Nephron (organoid): Measurements from ENCODE around the gene BACH2.
"Not testable (repeated sequence)": the region's sequence is repeated elsewhere in the genome, so short reads cannot be mapped to it uniquely, and the experiment has no call there.

Experiments used
- H3K27ac Mint-ChIP-seq, 3 experiments: 2 replicates each; pipeline ENCODE4 v1.8.0; 2020; ENCODE audit warnings: mixed read lengths in 3 of 3, mild to moderate bottlenecking in 2 of 3, moderate library complexity in 1 of 3
- H3K27me3 Mint-ChIP-seq: 2 replicates; pipeline ENCODE4 v1.8.0; 2021; ENCODE audit warnings: low read depth, mild to moderate bottlenecking, moderate library complexity, mixed read lengths
- H3K36me3 Mint-ChIP-seq: 2 replicates; pipeline ENCODE4 v1.8.0; 2020; ENCODE audit warnings: low read depth, mixed read lengths
- H3K4me1 Mint-ChIP-seq: 2 replicates; pipeline ENCODE4 v1.8.0; 2020; ENCODE audit warnings: mixed read lengths
- H3K4me3 Mint-ChIP-seq, 3 experiments: 2 replicates each; pipeline ENCODE4 v1.8.0; 2020; ENCODE audit warnings: mild to moderate bottlenecking in 3 of 3, mixed read lengths in 3 of 3, moderate library complexity in 2 of 3
- H3K9me3 Mint-ChIP-seq: 2 replicates; pipeline ENCODE4 v1.8.0; 2020; ENCODE audit warnings: mixed read lengths
- TF ChIP-seq, protein P1 (sequence below), 3 experiments: fragments of 200-600 bp; sonication (generic); IDR thresholded peaks; one replicate each; pipeline ENCODE4 v1.5.0; 2021; ENCODE audit warnings: antibody characterized with exemption in 3 of 3; ENCODE audit not compliant: unreplicated experiment in 3 of 3

Gene BACH2

DNA sequence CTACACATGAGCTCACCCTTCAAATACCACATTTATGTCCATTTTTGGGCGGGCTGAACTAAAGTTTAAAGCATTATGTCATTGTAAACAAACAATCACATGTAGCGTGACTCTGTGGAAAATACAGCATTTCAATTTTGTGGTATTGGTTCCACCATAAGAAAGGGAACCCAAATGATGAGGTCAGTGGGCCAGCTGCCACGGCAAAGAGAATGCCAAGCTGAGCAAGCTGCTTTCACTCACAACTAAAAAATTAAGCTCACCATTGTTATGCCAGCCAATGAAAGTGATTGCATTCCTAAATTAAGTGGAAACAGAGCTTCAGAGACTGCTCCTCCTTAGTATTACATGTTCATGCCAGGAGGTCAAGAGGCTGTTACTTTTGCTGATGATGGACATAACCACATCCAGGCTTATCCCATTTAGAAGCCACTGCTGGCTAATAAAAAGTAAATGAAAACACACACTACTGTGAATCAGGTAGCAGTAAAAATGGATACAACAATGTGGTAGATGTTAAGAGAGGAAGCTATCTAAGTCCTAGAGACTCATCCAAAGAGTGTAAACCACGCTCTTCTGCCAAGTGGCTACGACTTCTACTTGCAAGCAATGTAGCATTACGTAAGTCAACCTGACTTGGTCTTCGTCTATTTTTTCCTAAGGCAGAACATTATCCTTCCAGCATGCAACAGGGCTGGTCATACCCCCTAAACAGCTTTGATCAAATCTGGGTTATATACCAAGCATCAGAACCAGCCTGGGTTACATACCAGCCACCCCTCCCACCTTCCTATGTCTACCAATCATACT, 164.8 kb downstream of the BACH2 start:
- peaks cover 12% of the 10 kb centered on the region for H3K4me1 Mint-ChIP-seq
- H3K27ac Mint-ChIP-seq = no peak overlapping the region
- no peak overlapping the region for H3K4me3 Mint-ChIP-seq
- TF ChIP-seq, protein P1, sequence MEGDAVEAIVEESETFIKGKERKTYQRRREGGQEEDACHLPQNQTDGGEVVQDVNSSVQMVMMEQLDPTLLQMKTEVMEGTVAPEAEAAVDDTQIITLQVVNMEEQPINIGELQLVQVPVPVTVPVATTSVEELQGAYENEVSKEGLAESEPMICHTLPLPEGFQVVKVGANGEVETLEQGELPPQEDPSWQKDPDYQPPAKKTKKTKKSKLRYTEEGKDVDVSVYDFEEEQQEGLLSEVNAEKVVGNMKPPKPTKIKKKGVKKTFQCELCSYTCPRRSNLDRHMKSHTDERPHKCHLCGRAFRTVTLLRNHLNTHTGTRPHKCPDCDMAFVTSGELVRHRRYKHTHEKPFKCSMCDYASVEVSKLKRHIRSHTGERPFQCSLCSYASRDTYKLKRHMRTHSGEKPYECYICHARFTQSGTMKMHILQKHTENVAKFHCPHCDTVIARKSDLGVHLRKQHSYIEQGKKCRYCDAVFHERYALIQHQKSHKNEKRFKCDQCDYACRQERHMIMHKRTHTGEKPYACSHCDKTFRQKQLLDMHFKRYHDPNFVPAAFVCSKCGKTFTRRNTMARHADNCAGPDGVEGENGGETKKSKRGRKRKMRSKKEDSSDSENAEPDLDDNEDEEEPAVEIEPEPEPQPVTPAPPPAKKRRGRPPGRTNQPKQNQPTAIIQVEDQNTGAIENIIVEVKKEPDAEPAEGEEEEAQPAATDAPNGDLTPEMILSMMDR (IDR thresholded peaks at IDR 0.05; ENCODE audit: unreplicated experiment in 3 of 3) = no peak
- no peaks in the 10 kb centered on the region for H3K36me3 Mint-ChIP-seq
- H3K27me3 Mint-ChIP-seq = no peaks in the 10 kb centered on the region
- H3K9me3 Mint-ChIP-seq = no peaks in the 10 kb centered on the region

GRCh38 chr6:90131125-90131524, 165.5 kb downstream of the BACH2 start:
- Mint-ChIP-seq H3K9me3 (no peaks in the 10 kb centered on the region), H3K4me3 (no peak overlapping the region), H3K4me1 (peaks cover 10% of the 10 kb centered on the region), H3K27me3 (no peaks in the 10 kb centered on the region), H3K27ac (no peak overlapping the region), H3K36me3 (no peaks in the 10 kb centered on the region)
- TF ChIP-seq, protein P1 (IDR thresholded peaks at IDR 0.05; ENCODE audit: unreplicated experiment in 3 of 3) = no peak

DNA sequence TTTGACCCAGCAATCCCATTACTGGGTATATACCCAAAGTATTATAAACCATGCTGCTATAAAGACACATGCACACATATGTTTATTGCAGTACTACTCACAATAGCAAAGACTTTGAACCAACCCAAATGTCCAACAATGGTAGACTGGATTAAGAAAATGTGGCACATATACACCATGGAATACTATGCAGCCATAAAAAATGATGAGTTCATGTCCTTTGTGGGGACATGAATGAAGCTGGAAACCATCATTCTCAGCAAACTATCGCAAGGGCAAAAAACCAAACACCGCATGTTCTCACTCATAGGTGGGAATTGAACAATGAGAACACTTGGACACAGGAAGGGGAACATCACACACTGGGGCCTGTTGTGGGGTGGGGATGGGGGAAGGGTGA, 168.0 kb downstream of the BACH2 start:
- not testable (repeated sequence) for H3K9me3 Mint-ChIP-seq, H3K36me3 Mint-ChIP-seq, H3K27me3 Mint-ChIP-seq, H3K27ac Mint-ChIP-seq, H3K4me3 Mint-ChIP-seq
- peaks cover 26% of the 10 kb centered on the region for H3K4me1 Mint-ChIP-seq

DNA sequence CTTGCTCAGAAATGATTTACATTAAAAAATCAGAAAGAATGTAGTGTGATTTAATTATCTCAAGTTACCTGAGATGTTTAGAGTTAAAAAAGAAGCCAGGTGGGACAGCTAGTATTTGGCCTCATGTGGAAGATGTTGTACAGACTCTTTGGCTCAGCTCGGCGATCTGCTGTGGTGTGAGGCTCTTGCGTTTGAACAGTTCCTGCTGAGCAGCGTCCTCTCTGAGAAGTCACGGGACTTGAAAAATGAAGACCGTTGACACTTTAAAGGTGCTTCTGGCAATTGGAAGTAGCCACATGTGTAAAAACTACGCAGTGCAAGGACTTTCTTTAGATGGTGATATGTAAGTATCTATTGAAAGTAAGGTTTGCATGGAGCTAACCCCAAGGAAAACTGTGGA, 169.0 kb downstream of the BACH2 start:
- Mint-ChIP-seq H3K9me3 (no peaks in the 10 kb centered on the region), H3K4me3 (no peak overlapping the region), H3K36me3 (no peaks in the 10 kb centered on the region), H3K4me1 (peaks cover 31% of the 10 kb centered on the region), H3K27ac (no peak overlapping the region), H3K27me3 (no peaks in the 10 kb centered on the region)
- TF ChIP-seq, protein P1 (IDR thresholded peaks at IDR 0.05; ENCODE audit: unreplicated experiment in 3 of 3) = no peak

GRCh38 chr6:90126839-90127238, 169.8 kb downstream of the BACH2 start:
- Mint-ChIP-seq H3K9me3 (no peaks in the 10 kb centered on the region), H3K4me3 (no peak overlapping the region), H3K27me3 (no peaks in the 10 kb centered on the region), H3K36me3 (no peaks in the 10 kb centered on the region), H3K4me1 (peaks cover 35% of the 10 kb centered on the region), H3K27ac (no peak overlapping the region)
- TF ChIP-seq, protein P1 (IDR thresholded peaks at IDR 0.05; ENCODE audit: unreplicated experiment in 3 of 3) = no peak

GRCh38 chr6:90126181-90126580, 170.5 kb downstream of the BACH2 start:
- H3K9me3 Mint-ChIP-seq = no peaks in the 10 kb centered on the region

More at GRCh38 chr6:90126181-90126580, 170.5 kb downstream of the BACH2 start:
- H3K27ac Mint-ChIP-seq = no peak overlapping the region
- no peak overlapping the region for H3K4me3 Mint-ChIP-seq
- H3K4me1 Mint-ChIP-seq = peaks cover 35% of the 10 kb centered on the region
- TF ChIP-seq, protein P1 (IDR thresholded peaks at IDR 0.05; ENCODE audit: unreplicated experiment in 3 of 3) = no peak
- H3K27me3 Mint-ChIP-seq = no peaks in the 10 kb centered on the region
- H3K36me3 Mint-ChIP-seq = no peaks in the 10 kb centered on the region
